Keratinocyte (primary cell): ENCODE results near the gene C11orf58. TPM values are rescaled to one million over a fixed set of nuclear protein-coding genes. Genes with fewer than 3 reads are reported as not detected.

Experiments used
- DNase-seq: peaks from one replicate; pipeline ENCODE4 v3.0.0-alpha.2; 2011; ENCODE audit warnings: low read depth, missing footprints, low spot score
- FAIRE-seq: peaks from 2 replicates; lab custom pipeline; 2011; peaks lifted over from hg19 to GRCh38; lab: Jason Lieb, UNC
- H2AFZ ChIP-seq: 2 replicates; pipeline ENCODE4 v1.6.0; 2012; ENCODE audit warnings: low read length, control low read depth, inconsistent platforms; ENCODE audit not compliant: control insufficient read depth
- H3K27ac ChIP-seq: 2 replicates; pipeline ENCODE4 v1.5.1; 2011; ENCODE audit warnings: low read length; ENCODE audit not compliant: control insufficient read depth, insufficient read depth
- H3K27me3 ChIP-seq: 3 replicates; pipeline ENCODE4 v1.6.0; 2011; ENCODE audit warnings: low read length; ENCODE audit not compliant: control insufficient read depth, insufficient read depth; ENCODE audit errors: extremely low read depth
- H3K36me3 ChIP-seq, 2 experiments: 2 replicates in 1 of 2; 3 replicates in 1 of 2; pipeline ENCODE4 v1.5.1; 2011; ENCODE audit warnings: low read length in 2 of 2, mild to moderate bottlenecking in 1 of 2; ENCODE audit not compliant: control insufficient read depth in 2 of 2, insufficient read depth in 2 of 2; ENCODE audit errors: extremely low read depth in 1 of 2
- H3K4me1 ChIP-seq: 3 replicates; pipeline ENCODE4 v1.5.1; 2011; ENCODE audit warnings: low read length; ENCODE audit not compliant: control insufficient read depth, insufficient read depth; ENCODE audit errors: extremely low read depth
- H3K4me2 ChIP-seq: 3 replicates; pipeline ENCODE4 v1.6.0; 2011; ENCODE audit warnings: low read depth, low read length; ENCODE audit not compliant: control insufficient read depth, insufficient read depth; ENCODE audit errors: extremely low read depth
- H3K4me3 ChIP-seq, 3 experiments: fragments of 200-600 bp in 1 of 3; sonication (generic) in 1 of 3; 2 replicates in 2 of 3; 3 replicates in 1 of 3; pipeline ENCODE4 v1.5.1; 2011 to 2016; ENCODE audit warnings: low read length in 3 of 3, mild to moderate bottlenecking in 3 of 3, control low read depth in 2 of 3, inconsistent platforms in 1 of 3, low read depth in 1 of 3, mixed read lengths in 1 of 3, mixed run types in 1 of 3, moderate library complexity in 1 of 3; ENCODE audit not compliant: control insufficient read depth in 2 of 3, insufficient read depth in 2 of 3; ENCODE audit errors: extremely low read depth in 1 of 3
- H3K79me2 ChIP-seq: 2 replicates; pipeline ENCODE4 v1.6.0; 2012; ENCODE audit warnings: low read length; ENCODE audit not compliant: control insufficient read depth, insufficient read depth
- H3K9ac ChIP-seq: 3 replicates; pipeline ENCODE4 v1.6.0; 2011; ENCODE audit warnings: low read length; ENCODE audit not compliant: control insufficient read depth, insufficient read depth; ENCODE audit errors: extremely low read depth
- H3K9me1 ChIP-seq: 3 replicates; pipeline ENCODE4 v1.6.0; 2011; ENCODE audit warnings: low read length; ENCODE audit not compliant: control insufficient read depth, insufficient read depth; ENCODE audit errors: extremely low read depth
- H3K9me3 ChIP-seq: 2 replicates; pipeline ENCODE4 v1.5.1; 2012; ENCODE audit warnings: low read depth, low read length; ENCODE audit not compliant: control insufficient read depth
- H4K20me1 ChIP-seq: 3 replicates; pipeline ENCODE4 v1.6.0; 2011; ENCODE audit warnings: low read length; ENCODE audit not compliant: control insufficient read depth, insufficient read depth; ENCODE audit errors: extremely low read depth
- CTCF ChIP-seq, 3 experiments: IDR thresholded peaks in 1 of 3; conservative IDR thresholded peaks in 1 of 3; optimal IDR thresholded peaks in 1 of 3; 2 replicates in 2 of 3; 3 replicates in 1 of 3; pipeline versions ENCODE3 to v1.5.1; 2011; ENCODE audit warnings: low read length in 3 of 3, mild to moderate bottlenecking in 3 of 3, moderate library complexity in 2 of 3, control low read depth in 1 of 3, inconsistent platforms in 1 of 3; ENCODE audit not compliant: insufficient read depth in 2 of 3; ENCODE audit errors: extremely low read depth in 1 of 3
- EZH2 ChIP-seq: IDR thresholded peaks from one replicate; pipeline ENCODE4 v1.6.1; 2012; ENCODE audit warnings: inconsistent platforms, mild to moderate bottlenecking, low read length, moderate library complexity
- dilution Hi-C: fragments of 300-500 bp; cut with MboI; formaldehyde crosslinking; loops from one replicate; pipeline ENCODE4 v1.7.0; 2020; ENCODE audit warnings: low sequenced_read_pairs; ENCODE audit not compliant: extremely low pct_ligation_motif_present
- polyA plus RNA-seq, 5 experiments: library from polyadenylated mRNA; depleted of rRNA in 3 of 5; stranded (reverse) in 3 of 5; stranded (forward) in 1 of 5; unstranded in 1 of 5; fragments of >200 nt; gene quantifications; 1 replicate in 1 of 5; 2 replicates in 3 of 5; 3 replicates in 1 of 5; pipeline versions ENCODE4 v1.2.1 to v1.2.3, GENCODE V29; 2011 to 2012; ENCODE audit warnings: missing spikeins in 2 of 5, low read depth in 1 of 5, low replicate concordance in 1 of 5

C11orf58 gene
- polyA plus RNA-seq, 1 donor (not counting 4 experiments of a cell fraction or from before 2014, with no cell fraction given), result 166 TPM

- Histone ChIP-seq H3K27ac (no peak overlapping the region), H3K79me2 (no peaks in the 10 kb centered on the region), H2AFZ (no peak overlapping the region), H3K9me1 (no peaks in the 10 kb centered on the region), H3K9ac (no peak overlapping the region), H3K4me2 (no peak overlapping the region), H3K4me3 (no peak overlapping the region), H4K20me1 (no peaks in the 10 kb centered on the region), H3K27me3 (peaks cover 3% of the 10 kb centered on the region), H3K4me1 (peaks cover 8% of the 10 kb centered on the region), H3K36me3 (no peaks in the 10 kb centered on the region), H3K9me3 (no peaks in the 10 kb centered on the region)
- FAIRE-seq, result no peak
- TF ChIP-seq EZH2, result no peak
- TF ChIP-seq CTCF (optimal IDR thresholded peaks at IDR 0.05 in 1 of 3, IDR thresholded peaks at IDR 0.05 in 1 of 3, conservative IDR thresholded peaks at IDR 0.05 in 1 of 3; ENCODE audit: extremely low read depth in 1 of 3, insufficient read depth in 2 of 3, low read length in 3 of 3), result no peak
- no peak for DNase-seq
- dilution Hi-C loops, result loop anchor here (25.0 kb wide), 1 partner anchor 108 kb away; no protein-coding TSS in a partner anchor
Measured at GRCh38 chr11:16804104-16804947, 65.9 kb downstream of the C11orf58 start.

- Histone ChIP-seq H2AFZ (no peak overlapping the region), H3K9ac (no peak overlapping the region), H3K27me3 (peaks cover 3% of the 10 kb centered on the region), H3K4me2 (no peak overlapping the region), H3K9me3 (no peaks in the 10 kb centered on the region), H3K27ac (no peak overlapping the region), H4K20me1 (no peaks in the 10 kb centered on the region), H3K4me1 (peaks cover 20% of the 10 kb centered on the region), H3K4me3 (no peak overlapping the region), H3K36me3 (no peaks in the 10 kb centered on the region), H3K9me1 (no peaks in the 10 kb centered on the region), H3K79me2 (no peaks in the 10 kb centered on the region)
- TF ChIP-seq EZH2 (no peak), CTCF (optimal IDR thresholded peaks at IDR 0.05 in 1 of 3, IDR thresholded peaks at IDR 0.05 in 1 of 3, conservative IDR thresholded peaks at IDR 0.05 in 1 of 3; ENCODE audit: extremely low read depth in 1 of 3, insufficient read depth in 2 of 3, low read length in 3 of 3) (no peak)
- dilution Hi-C loops, result loop anchor here (25.0 kb wide), 1 partner anchor 106 kb away; no protein-coding TSS in a partner anchor
- FAIRE-seq (no peak), DNase-seq (no peak)
Measured at GRCh38 chr11:16805938-16806337, 67.5 kb downstream of the C11orf58 start.
